Hepatocyte (in vitro differentiated cells): ENCODE data around the gene PDGFRB.

ENCODE experiments used
- CTCF ChIP-seq: fragments of 200-600 bp; sonication (generic); IDR thresholded peaks from 2 replicates; pipeline ENCODE4 v1.5.1; 2016; ENCODE audit warnings: antibody characterized with exemption, mild to moderate bottlenecking; ENCODE audit not compliant: poor library complexity
- EZH2 ChIP-seq: fragments of 200-600 bp; sonication (generic); IDR thresholded peaks from 2 replicates; pipeline ENCODE4 v1.6.1; 2016; ENCODE audit warnings: antibody characterized with exemption, mild to moderate bottlenecking, borderline replicate concordance

DNA sequence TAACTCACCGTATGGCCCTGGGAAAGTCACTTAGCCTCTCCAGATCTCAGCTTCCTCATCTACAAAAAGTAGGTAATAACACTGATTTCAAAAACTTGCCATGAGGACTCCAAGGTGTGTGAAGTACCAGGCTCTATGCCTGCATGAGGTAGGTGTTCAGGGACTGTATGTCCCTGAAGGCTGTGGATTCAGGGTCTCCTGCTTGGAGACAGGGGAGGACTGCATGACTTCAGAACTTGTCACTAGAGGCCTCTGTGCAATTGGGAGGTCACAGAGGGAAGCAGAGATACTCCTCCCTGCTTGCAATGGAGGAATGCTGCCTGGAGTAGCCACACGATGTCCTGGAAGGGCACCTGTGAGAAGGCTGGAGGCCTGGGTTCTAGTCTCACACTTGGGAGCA, 2.2 kb downstream of the PDGFRB start:
- no peak for TF ChIP-seq EZH2
- no peak for TF ChIP-seq CTCF
